ENCODE results near the gene TNNC1. TPM values are rescaled to one million over a fixed set of nuclear protein-coding genes. Genes with fewer than 3 reads are reported as not detected.

Gene TNNC1
- total RNA-seq, 1 experiment from 2014 or later: 8.3 TPM

DNA sequence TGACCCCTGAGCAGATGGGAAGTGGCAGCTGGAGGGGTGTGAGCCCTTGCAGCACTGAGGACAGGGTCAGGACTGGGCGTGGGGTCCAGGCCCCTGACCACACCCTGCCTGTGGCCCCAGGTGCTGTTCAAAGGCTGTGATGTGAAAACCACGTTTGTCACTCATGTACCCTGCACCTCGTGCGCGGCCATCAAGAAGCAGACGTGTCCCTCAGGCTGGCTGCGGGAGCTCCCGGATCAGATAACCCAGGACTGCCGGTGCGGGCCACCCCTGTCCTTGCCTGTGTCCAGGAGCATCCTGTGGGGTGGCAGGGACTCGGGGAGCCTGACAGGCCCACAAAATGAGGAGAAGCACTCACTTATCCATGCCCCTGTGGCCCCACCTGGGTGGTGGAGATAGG, 47.2 kb upstream of the TNNC1 start:
- no peaks in the 10 kb centered on the region for H4K20me1 ChIP-seq (ENCODE audit: insufficient read depth)
- no peak overlapping the region for H3K4me2 ChIP-seq
- no peaks in the 10 kb centered on the region for H3K9me2 ChIP-seq (ENCODE audit: insufficient read depth)
- no peaks in the 10 kb centered on the region for H3K4me1 ChIP-seq (replicated peaks; ENCODE audit: insufficient read depth)
- no peaks in the 10 kb centered on the region for H3F3A ChIP-seq (ENCODE audit: insufficient read depth, low read depth)
- no peaks in the 10 kb centered on the region for H3K27me3 ChIP-seq (ENCODE audit: insufficient read depth, low read depth)
- no peak overlapping the region for H3K27ac ChIP-seq
- no TSS peak for BruUV-seq (replicated peaks)
- no peak overlapping the region for H2AFZ ChIP-seq
- DNase-seq: no peak
- no peak for TF ChIP-seq CTCF (conservative IDR thresholded peaks at IDR 0.05)
- no peak for TF ChIP-seq EZH2 (IDR thresholded peaks at IDR 0.05; ENCODE audit: low read depth)
- ChIA-PET CTCF (no interaction called here), POLR2A (ENCODE audit: unreplicated experiment) (no interaction called here)
- intact Hi-C loops (cut with micrococcal nuclease; ENCODE audit: unreplicated experiment): no loop called here
- H3K36me3 ChIP-seq (ENCODE audit: low read depth): no peaks in the 10 kb centered on the region
- H3K79me2 ChIP-seq (ENCODE audit: low read depth): no peaks in the 10 kb centered on the region
- no peak overlapping the region for H3K4me3 ChIP-seq
- no peaks in the 10 kb centered on the region for H3K9me3 ChIP-seq (ENCODE audit: insufficient read depth, low read depth)

- no peaks in the 10 kb centered on the region for H3K79me2 ChIP-seq (ENCODE audit: low read depth)
- H3K4me1 ChIP-seq (replicated peaks; ENCODE audit: insufficient read depth): no peaks in the 10 kb centered on the region
- no peak for DNase-seq
- no peak overlapping the region for H3K27ac ChIP-seq
- POLR2A ChIA-PET (ENCODE audit: unreplicated experiment): no interaction called here
- no peak overlapping the region for H2AFZ ChIP-seq
- no peaks in the 10 kb centered on the region for H3K9me2 ChIP-seq (ENCODE audit: insufficient read depth)
- no peak for TF ChIP-seq EZH2 (IDR thresholded peaks at IDR 0.05; ENCODE audit: low read depth)
- no peak for TF ChIP-seq CTCF (conservative IDR thresholded peaks at IDR 0.05)
- no peaks in the 10 kb centered on the region for H3F3A ChIP-seq (ENCODE audit: insufficient read depth, low read depth)
- BruUV-seq (replicated peaks): no TSS peak
- no peaks in the 10 kb centered on the region for H3K27me3 ChIP-seq (ENCODE audit: insufficient read depth, low read depth)
- no peak overlapping the region for H3K4me3 ChIP-seq
- H3K9me3 ChIP-seq (ENCODE audit: insufficient read depth, low read depth): no peaks in the 10 kb centered on the region
- H3K36me3 ChIP-seq (ENCODE audit: low read depth): no peaks in the 10 kb centered on the region
- no peaks in the 10 kb centered on the region for H4K20me1 ChIP-seq (ENCODE audit: insufficient read depth)
- CTCF ChIA-PET: no interaction called here
- H3K4me2 ChIP-seq: no peak overlapping the region
- intact Hi-C loops (cut with micrococcal nuclease; ENCODE audit: unreplicated experiment): no loop called here
These were observed 44.6 kb upstream of the TNNC1 start for GRCh38 chr3:52498137-52499054.

- H3K9me3 ChIP-seq (ENCODE audit: insufficient read depth, low read depth): no peaks in the 10 kb centered on the region
- H2AFZ ChIP-seq: no peak overlapping the region
- TF ChIP-seq EZH2 (IDR thresholded peaks at IDR 0.05; ENCODE audit: low read depth) (no peak), CTCF (conservative IDR thresholded peaks at IDR 0.05) (no peak)
- BruUV-seq (replicated peaks): no TSS peak
- no peak overlapping the region for H3K27ac ChIP-seq
- intact Hi-C loops (cut with micrococcal nuclease; ENCODE audit: unreplicated experiment): no loop called here
- no peaks in the 10 kb centered on the region for H3F3A ChIP-seq (ENCODE audit: insufficient read depth, low read depth)
- DNase-seq: peak in 1 of 2 experiments; percentile 22
- no peaks in the 10 kb centered on the region for H3K27me3 ChIP-seq (ENCODE audit: insufficient read depth, low read depth)
- H3K4me3 ChIP-seq: no peak overlapping the region
- CTCF ChIA-PET: interaction anchor here (0.6 kb wide), 1 partner anchor 92 kb away, joined by 10 read pairs; no protein-coding TSS in a partner anchor
- no peaks in the 10 kb centered on the region for H4K20me1 ChIP-seq (ENCODE audit: insufficient read depth)
- no peak overlapping the region for H3K4me2 ChIP-seq
- POLR2A ChIA-PET (ENCODE audit: unreplicated experiment): interaction anchor here (0.6 kb wide), 1 partner anchor 30 kb away, joined by 3 read pairs; no protein-coding TSS in a partner anchor
- H3K9me2 ChIP-seq (ENCODE audit: insufficient read depth): no peaks in the 10 kb centered on the region
- no peaks in the 10 kb centered on the region for H3K36me3 ChIP-seq (ENCODE audit: low read depth)
- H3K79me2 ChIP-seq (ENCODE audit: low read depth): no peaks in the 10 kb centered on the region
- no peaks in the 10 kb centered on the region for H3K4me1 ChIP-seq (replicated peaks; ENCODE audit: insufficient read depth)
These were observed 42.1 kb upstream of the TNNC1 start for GRCh38 chr3:52495777-52496602.

Data from PC-9 (cell line).